ENCODE results near the gene CRP.

The CRP gene

GRCh38 chr1:159753386-159753785 is 39.0 kb upstream of the CRP start:
- Histone ChIP-seq H3K4me2 (ENCODE audit: low read length) (no peak overlapping the region), H4K20me1 (ENCODE audit: insufficient read depth, low read length) (no peaks in the 10 kb centered on the region), H3K9ac (ENCODE audit: low read length) (no peak overlapping the region), H3K27ac (ENCODE audit: low read length) (no peak overlapping the region), H3K27me3 (ENCODE audit: low read depth, low read length) (no peaks in the 10 kb centered on the region), H2AFZ (ENCODE audit: low read depth, low read length) (no peak overlapping the region), H3K36me3 (replicated peaks; ENCODE audit: low read depth, low read length) (no peaks in the 10 kb centered on the region), H3K9me3 (ENCODE audit: insufficient read depth, low read length) (no peaks in the 10 kb centered on the region), H3K4me1 (ENCODE audit: low read length) (no peaks in the 10 kb centered on the region), H3K79me2 (ENCODE audit: low read length) (no peaks in the 10 kb centered on the region), H3K4me3 (ENCODE audit: low read length) (no peak overlapping the region)
- no peak for TF ChIP-seq EZH2phosphoT487 (IDR thresholded peaks at IDR 0.05; ENCODE audit: low read depth)
- no peak for TF ChIP-seq CTCF (IDR thresholded peaks at IDR 0.05; ENCODE audit: low read depth, low read length)

GRCh38 chr1:159752135-159752580 is 37.8 kb upstream of the CRP start:
- Histone ChIP-seq H3K4me2 (ENCODE audit: low read length) (no peak overlapping the region), H3K36me3 (replicated peaks; ENCODE audit: low read depth, low read length) (no peaks in the 10 kb centered on the region), H2AFZ (ENCODE audit: low read depth, low read length) (no peak overlapping the region), H4K20me1 (ENCODE audit: insufficient read depth, low read length) (no peaks in the 10 kb centered on the region), H3K4me3 (ENCODE audit: low read length) (no peak overlapping the region), H3K79me2 (ENCODE audit: low read length) (no peaks in the 10 kb centered on the region), H3K4me1 (ENCODE audit: low read length) (no peaks in the 10 kb centered on the region), H3K9me3 (ENCODE audit: insufficient read depth, low read length) (no peaks in the 10 kb centered on the region), H3K9ac (ENCODE audit: low read length) (no peak overlapping the region), H3K27ac (ENCODE audit: low read length) (no peak overlapping the region), H3K27me3 (ENCODE audit: low read depth, low read length) (no peaks in the 10 kb centered on the region)
- TF ChIP-seq EZH2phosphoT487 (IDR thresholded peaks at IDR 0.05; ENCODE audit: low read depth) (no peak), CTCF (IDR thresholded peaks at IDR 0.05; ENCODE audit: low read depth, low read length) (no peak)

- Histone ChIP-seq H3K9me3 (ENCODE audit: insufficient read depth, low read length) (no peaks in the 10 kb centered on the region), H3K79me2 (ENCODE audit: low read length) (no peaks in the 10 kb centered on the region), H3K4me3 (ENCODE audit: low read length) (no peak overlapping the region), H3K4me1 (ENCODE audit: low read length) (no peaks in the 10 kb centered on the region), H3K27ac (ENCODE audit: low read length) (no peak overlapping the region), H3K9ac (ENCODE audit: low read length) (no peak overlapping the region), H2AFZ (ENCODE audit: low read depth, low read length) (no peak overlapping the region), H4K20me1 (ENCODE audit: insufficient read depth, low read length) (no peaks in the 10 kb centered on the region), H3K36me3 (replicated peaks; ENCODE audit: low read depth, low read length) (no peaks in the 10 kb centered on the region), H3K27me3 (ENCODE audit: low read depth, low read length) (no peaks in the 10 kb centered on the region), H3K4me2 (ENCODE audit: low read length) (no peak overlapping the region)
- no peak for TF ChIP-seq EZH2phosphoT487 (IDR thresholded peaks at IDR 0.05; ENCODE audit: low read depth)
- no peak for TF ChIP-seq CTCF (IDR thresholded peaks at IDR 0.05; ENCODE audit: low read depth, low read length)
Measured at GRCh38 chr1:159751031-159751430, 36.6 kb upstream of the CRP start.

GRCh38 chr1:159750621-159751020 is 36.2 kb upstream of the CRP start:
- Histone ChIP-seq H3K79me2 (ENCODE audit: low read length) (no peaks in the 10 kb centered on the region), H2AFZ (ENCODE audit: low read depth, low read length) (no peak overlapping the region), H3K9me3 (ENCODE audit: insufficient read depth, low read length) (no peaks in the 10 kb centered on the region), H3K4me3 (ENCODE audit: low read length) (no peak overlapping the region), H3K4me1 (ENCODE audit: low read length) (no peaks in the 10 kb centered on the region), H3K4me2 (ENCODE audit: low read length) (no peak overlapping the region), H3K27ac (ENCODE audit: low read length) (no peak overlapping the region), H3K27me3 (ENCODE audit: low read depth, low read length) (no peaks in the 10 kb centered on the region), H3K36me3 (replicated peaks; ENCODE audit: low read depth, low read length) (no peaks in the 10 kb centered on the region), H4K20me1 (ENCODE audit: insufficient read depth, low read length) (no peaks in the 10 kb centered on the region), H3K9ac (ENCODE audit: low read length) (no peak overlapping the region)
- TF ChIP-seq EZH2phosphoT487 (IDR thresholded peaks at IDR 0.05; ENCODE audit: low read depth) (no peak), CTCF (IDR thresholded peaks at IDR 0.05; ENCODE audit: low read depth, low read length) (no peak)

All from OCI-LY3 (cell line).